Measurements from ENCODE around the gene ZNF620.

- no peak for TF ChIP-seq CTCF (IDR thresholded peaks at IDR 0.05)
- no peak for TF ChIP-seq POLR2A (IDR thresholded peaks at IDR 0.05)
- no peak for TF ChIP-seq EP300 (IDR thresholded peaks at IDR 0.05)
Measured at GRCh38 chr3:40487172-40487571, 18.7 kb upstream of the ZNF620 start.
